ENCODE measurements around the gene FSTL5. TPM values are rescaled to one million over a fixed set of nuclear protein-coding genes. Genes with fewer than 3 reads are reported as not detected.

FSTL5 gene
- total and polyA plus RNA-seq, 5 donors from 2014 or later = not detected

GRCh38 chr4:161585011-161585410, 578.8 kb downstream of the FSTL5 start:
- Mint-ChIP-seq H3K4me3 (no peak overlapping the region), H3K36me3 (no peaks in the 10 kb centered on the region), H3K9me3 (peaks cover 4 to 19% (median 10%) of the 10 kb centered on the region in 7 donors), H3K27ac (no peak overlapping the region), H3K27me3 (no peaks in the 10 kb centered on the region), H3K4me1 (peaks cover 0 to 4% (median 0%) of the 10 kb centered on the region in 4 donors)
- DNase-seq = no peak
- H3K4me1 ChIP-seq (ENCODE audit: control insufficient read depth, insufficient read depth, low read length, poor library complexity, severe bottlenecking) = no peaks in the 10 kb centered on the region
- no peaks in the 10 kb centered on the region for H3K27me3 ChIP-seq (ENCODE audit: control insufficient read depth, insufficient read depth, low read length)
- H3K9me3 ChIP-seq (ENCODE audit: control insufficient read depth in 2 of 2, low read length in 2 of 2) = peaks cover 0 to 6% of the 10 kb centered on the region in 2 experiments
- no peak for ATAC-seq (ENCODE audit: low read depth in 2 of 2)
- no peak overlapping the region for H3K4me3 ChIP-seq (ENCODE audit: low read depth, low read length)
- H3K36me3 ChIP-seq (ENCODE audit: control insufficient read depth, insufficient read depth, low read length) = no peaks in the 10 kb centered on the region
- no peak overlapping the region for H3K27ac ChIP-seq (ENCODE audit: insufficient read depth, low read length, poor library complexity, severe bottlenecking)

GRCh38 chr4:161583549-161583948, 580.3 kb downstream of the FSTL5 start:
- Mint-ChIP-seq H3K27me3 (no peaks in the 10 kb centered on the region), H3K4me1 (peaks cover 0 to 4% (median 0%) of the 10 kb centered on the region in 4 donors), H3K36me3 (no peaks in the 10 kb centered on the region), H3K9me3 (peaks cover 1 to 14% (median 7%) of the 10 kb centered on the region in 7 donors), H3K27ac (no peak overlapping the region), H3K4me3 (no peak overlapping the region)
- Histone ChIP-seq H3K4me3 (ENCODE audit: low read depth, low read length) (no peak overlapping the region), H3K27me3 (ENCODE audit: control insufficient read depth, insufficient read depth, low read length) (no peaks in the 10 kb centered on the region), H3K36me3 (ENCODE audit: control insufficient read depth, insufficient read depth, low read length) (no peaks in the 10 kb centered on the region), H3K4me1 (ENCODE audit: control insufficient read depth, insufficient read depth, low read length, poor library complexity, severe bottlenecking) (no peaks in the 10 kb centered on the region), H3K9me3 (ENCODE audit: control insufficient read depth in 2 of 2, low read length in 2 of 2) (peaks cover 0 to 6% of the 10 kb centered on the region in 2 experiments), H3K27ac (ENCODE audit: insufficient read depth, low read length, poor library complexity, severe bottlenecking) (no peak overlapping the region)
- ATAC-seq (ENCODE audit: low read depth in 2 of 2) (no peak), DNase-seq (no peak)

- H3K4me3 ChIP-seq (ENCODE audit: low read depth, low read length) = no peak overlapping the region
- H3K27ac ChIP-seq (ENCODE audit: insufficient read depth, low read length, poor library complexity, severe bottlenecking) = no peak overlapping the region
- no peak for DNase-seq
- no peak overlapping the region for H3K4me3 Mint-ChIP-seq
- H3K27me3 Mint-ChIP-seq = no peaks in the 10 kb centered on the region
- H3K27me3 ChIP-seq (ENCODE audit: control insufficient read depth, insufficient read depth, low read length) = no peaks in the 10 kb centered on the region
- H3K36me3 Mint-ChIP-seq = no peaks in the 10 kb centered on the region
- ATAC-seq (ENCODE audit: low read depth in 2 of 2) = no peak
- peaks cover 2 to 21% (median 9%) of the 10 kb centered on the region in 7 donors for H3K9me3 Mint-ChIP-seq
- H3K9me3 ChIP-seq (ENCODE audit: control insufficient read depth in 2 of 2, low read length in 2 of 2) = peaks cover 0 to 6% of the 10 kb centered on the region in 2 experiments
- H3K36me3 ChIP-seq (ENCODE audit: control insufficient read depth, insufficient read depth, low read length) = no peaks in the 10 kb centered on the region
- peaks cover 0 to 4% (median 0%) of the 10 kb centered on the region in 4 donors for H3K4me1 Mint-ChIP-seq
- H3K27ac Mint-ChIP-seq = no peak overlapping the region
- no peaks in the 10 kb centered on the region for H3K4me1 ChIP-seq (ENCODE audit: control insufficient read depth, insufficient read depth, low read length, poor library complexity, severe bottlenecking)
Measured at GRCh38 chr4:161581262-161582230, 582.3 kb downstream of the FSTL5 start.

GRCh38 chr4:161577579-161578301, 586.1 kb downstream of the FSTL5 start:
- H3K4me1 Mint-ChIP-seq = no peaks in the 10 kb centered on the region
- no peaks in the 10 kb centered on the region for H3K27me3 Mint-ChIP-seq
- no peak overlapping the region for H3K4me3 ChIP-seq (ENCODE audit: low read depth, low read length)
- H3K27ac Mint-ChIP-seq = no peak overlapping the region
- H3K4me1 ChIP-seq (ENCODE audit: control insufficient read depth, insufficient read depth, low read length, poor library complexity, severe bottlenecking) = no peaks in the 10 kb centered on the region
- H3K27me3 ChIP-seq (ENCODE audit: control insufficient read depth, insufficient read depth, low read length) = no peaks in the 10 kb centered on the region
- H3K9me3 Mint-ChIP-seq = peaks cover 4 to 22% (median 10%) of the 10 kb centered on the region in 7 donors
- no peaks in the 10 kb centered on the region for H3K36me3 ChIP-seq (ENCODE audit: control insufficient read depth, insufficient read depth, low read length)
- H3K4me3 Mint-ChIP-seq = no peak overlapping the region
- no peak for DNase-seq
- H3K9me3 ChIP-seq (ENCODE audit: control insufficient read depth in 2 of 2, low read length in 2 of 2) = peaks cover 0 to 5% of the 10 kb centered on the region in 2 experiments
- no peak for ATAC-seq (ENCODE audit: low read depth in 2 of 2)
- no peak overlapping the region for H3K27ac ChIP-seq (ENCODE audit: insufficient read depth, low read length, poor library complexity, severe bottlenecking)
- no peaks in the 10 kb centered on the region for H3K36me3 Mint-ChIP-seq

GRCh38 chr4:161573836-161574235, 590.0 kb downstream of the FSTL5 start:
- H3K27me3 ChIP-seq (ENCODE audit: control insufficient read depth, insufficient read depth, low read length) = no peaks in the 10 kb centered on the region
- Mint-ChIP-seq H3K27ac (peak overlapping the region in 1 of 3 donors; percentile 22), H3K4me1 (no peaks in the 10 kb centered on the region), H3K9me3 (peaks cover 7 to 25% (median 13%) of the 10 kb centered on the region in 7 donors), H3K27me3 (no peaks in the 10 kb centered on the region), H3K4me3 (no peak overlapping the region), H3K36me3 (no peaks in the 10 kb centered on the region)
- H3K9me3 ChIP-seq (ENCODE audit: control insufficient read depth in 2 of 2, low read length in 2 of 2) = peaks cover 3 to 7% of the 10 kb centered on the region in 2 experiments
- no peaks in the 10 kb centered on the region for H3K36me3 ChIP-seq (ENCODE audit: control insufficient read depth, insufficient read depth, low read length)
- ATAC-seq (ENCODE audit: low read depth in 2 of 2) (no peak), DNase-seq (no peak)
- no peak overlapping the region for H3K4me3 ChIP-seq (ENCODE audit: low read depth, low read length)
- H3K27ac ChIP-seq (ENCODE audit: insufficient read depth, low read length, poor library complexity, severe bottlenecking) = no peak overlapping the region
- no peaks in the 10 kb centered on the region for H3K4me1 ChIP-seq (ENCODE audit: control insufficient read depth, insufficient read depth, low read length, poor library complexity, severe bottlenecking)

- Mint-ChIP-seq H3K4me3 (no peak overlapping the region), H3K27me3 (no peaks in the 10 kb centered on the region), H3K36me3 (no peaks in the 10 kb centered on the region), H3K27ac (no peak overlapping the region), H3K9me3 (peaks cover 0 to 7% (median 3%) of the 10 kb centered on the region in 7 donors), H3K4me1 (no peaks in the 10 kb centered on the region)
- H3K4me1 ChIP-seq (ENCODE audit: control insufficient read depth, insufficient read depth, low read length, poor library complexity, severe bottlenecking) = no peaks in the 10 kb centered on the region
- ATAC-seq (ENCODE audit: low read depth in 2 of 2) (no peak), DNase-seq (no peak)
- no peaks in the 10 kb centered on the region for H3K27me3 ChIP-seq (ENCODE audit: control insufficient read depth, insufficient read depth, low read length)
- H3K4me3 ChIP-seq (ENCODE audit: low read depth, low read length) = no peak overlapping the region
- H3K27ac ChIP-seq (ENCODE audit: insufficient read depth, low read length, poor library complexity, severe bottlenecking) = no peak overlapping the region
- peaks cover under 1 to 3% of the 10 kb centered on the region in 2 experiments for H3K9me3 ChIP-seq (ENCODE audit: control insufficient read depth in 2 of 2, low read length in 2 of 2)
- no peaks in the 10 kb centered on the region for H3K36me3 ChIP-seq (ENCODE audit: control insufficient read depth, insufficient read depth, low read length)
Measured at GRCh38 chr4:161564230-161564834, 599.5 kb downstream of the FSTL5 start.
